GM18526 (cell line): ENCODE measurements around the gene GBE1.

Source experiments
- POLR2A ChIP-seq: IDR thresholded peaks from 3 replicates; pipeline ENCODE4 v1.6.1; 2011; ENCODE audit not compliant: insufficient read length; ENCODE audit errors: extremely low read depth

Gene GBE1

GRCh38 chr3:81761904-81762580 is 597 bp upstream of the GBE1 start:
- TF ChIP-seq POLR2A: no peak

- no peak for TF ChIP-seq POLR2A
These were observed 1.2 kb downstream of the GBE1 start for GRCh38 chr3:81760215-81760614.

GRCh38 chr3:81758275-81758674 is 3.2 kb downstream of the GBE1 start:
- no peak for TF ChIP-seq POLR2A

DNA sequence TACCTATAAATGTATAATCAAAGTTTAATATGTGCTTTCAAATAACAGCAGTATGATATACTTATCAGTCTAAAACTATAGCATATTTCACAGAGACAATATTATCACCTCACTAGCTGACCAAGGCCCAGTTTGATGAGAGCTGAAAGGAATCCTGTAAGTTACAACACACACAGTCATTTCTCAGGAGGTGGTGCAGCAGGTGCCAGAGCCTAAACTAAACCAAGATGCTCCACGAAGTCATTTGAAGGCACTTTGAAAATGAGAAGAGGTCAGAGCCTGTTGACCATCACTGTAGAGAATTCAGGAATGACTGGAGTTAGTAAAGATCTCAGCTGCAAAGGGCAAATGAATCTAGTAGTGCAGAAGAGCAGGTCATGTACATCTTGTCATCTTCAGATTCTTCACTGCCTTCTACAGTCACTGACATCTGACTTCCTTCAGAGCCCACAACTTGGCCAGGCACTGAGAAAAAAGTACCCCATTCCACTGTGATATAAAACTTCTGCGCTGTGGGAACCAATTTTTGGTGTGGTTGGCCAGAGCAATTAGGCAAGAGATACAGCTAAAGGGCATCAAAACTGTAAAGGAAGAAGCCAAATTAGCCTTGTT is 7.9 kb downstream of the GBE1 start:
- TF ChIP-seq POLR2A: no peak

DNA sequence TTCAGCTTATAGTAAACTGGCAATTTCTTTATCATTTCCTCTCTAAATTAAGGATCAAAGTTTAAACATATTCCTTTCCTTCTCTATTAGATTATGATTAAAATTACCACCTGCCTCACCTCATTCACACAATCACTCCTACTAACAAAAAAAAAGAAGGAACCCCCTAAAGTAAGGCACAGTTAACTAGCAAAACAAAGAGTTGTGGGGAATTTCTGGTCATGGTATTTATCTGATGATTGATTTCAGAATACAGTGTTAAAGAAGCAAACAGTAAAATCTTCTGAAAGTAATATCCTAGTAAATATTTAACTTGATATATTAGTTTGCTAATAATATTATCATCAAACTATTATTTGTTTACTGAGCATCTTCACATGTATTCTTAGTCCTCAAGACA is 8.8 kb downstream of the GBE1 start:
- no peak for TF ChIP-seq POLR2A

- no peak for TF ChIP-seq POLR2A
These were observed 12.2 kb downstream of the GBE1 start for GRCh38 chr3:81749265-81749664.

DNA sequence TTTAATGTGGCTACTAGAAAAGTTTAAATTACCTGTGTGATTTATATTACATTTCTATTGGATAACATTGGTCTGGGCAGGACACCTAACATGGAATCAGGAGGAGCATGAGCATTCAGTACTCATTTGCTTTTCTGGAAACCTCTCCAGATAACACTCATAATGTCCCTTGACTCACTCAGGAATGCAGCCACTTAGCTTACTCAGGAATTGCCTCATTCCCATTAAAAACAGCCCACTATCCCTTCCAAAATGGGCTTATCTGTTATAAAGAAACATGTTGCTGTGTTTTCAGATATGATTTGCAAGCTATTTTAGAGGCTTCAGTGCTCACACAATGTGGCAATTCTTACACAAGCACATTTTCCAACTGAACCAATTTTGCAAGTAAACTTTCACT is 17.1 kb downstream of the GBE1 start:
- no peak for TF ChIP-seq POLR2A

DNA sequence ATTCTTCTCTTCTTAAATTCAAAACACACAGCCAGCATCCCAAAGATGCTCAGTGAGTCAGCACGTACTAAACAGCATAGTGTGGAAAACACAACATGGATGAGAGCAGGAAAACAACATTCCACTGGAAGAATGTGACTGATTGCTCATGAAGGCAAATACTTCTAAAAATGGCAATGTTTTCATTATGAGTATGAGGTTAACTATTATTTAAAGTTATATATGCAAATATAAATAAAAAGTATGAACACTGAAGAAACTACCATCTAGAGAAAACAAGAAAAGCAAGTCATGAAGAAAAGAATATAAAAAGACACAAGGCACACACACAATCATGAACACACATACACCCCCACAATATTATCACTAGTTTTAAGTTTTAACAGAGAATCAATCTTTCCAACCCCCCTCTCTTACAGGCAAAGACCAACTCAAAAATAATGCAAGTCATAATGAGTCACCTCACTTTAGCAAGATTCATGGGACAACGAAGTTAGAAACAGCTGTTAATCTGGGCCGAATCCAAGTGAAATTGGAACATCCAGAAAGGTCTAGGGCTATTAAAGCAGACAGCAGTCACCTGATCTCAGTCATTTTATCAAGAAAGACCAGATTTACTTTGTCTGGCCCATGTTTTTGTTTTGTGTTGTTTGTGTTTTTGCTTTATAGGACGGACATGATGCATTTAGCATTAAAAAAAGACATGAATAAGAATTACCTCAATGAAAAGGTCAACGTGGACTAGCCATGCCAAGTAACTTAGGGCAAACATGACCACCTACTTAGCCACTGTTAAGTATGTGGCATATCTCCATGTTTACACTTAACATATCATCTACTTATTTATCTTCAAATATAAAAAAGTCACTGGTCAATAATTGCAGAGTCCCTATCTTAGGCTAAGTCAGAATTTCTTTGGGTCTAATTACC is 18.1 kb downstream of the GBE1 start:
- no peak for TF ChIP-seq POLR2A

GRCh38 chr3:81742581-81742980 is 18.9 kb downstream of the GBE1 start:
- TF ChIP-seq POLR2A: no peak

- TF ChIP-seq POLR2A: no peak
These were observed 20.2 kb downstream of the GBE1 start for GRCh38 chr3:81741216-81741615.

GRCh38 chr3:81740731-81741130 is 20.7 kb downstream of the GBE1 start:
- no peak for TF ChIP-seq POLR2A

- no peak for TF ChIP-seq POLR2A
These were observed 26.1 kb downstream of the GBE1 start for GRCh38 chr3:81735334-81735733.

- no peak for TF ChIP-seq POLR2A
These were observed 26.7 kb downstream of the GBE1 start for GRCh38 chr3:81734742-81735141.

DNA sequence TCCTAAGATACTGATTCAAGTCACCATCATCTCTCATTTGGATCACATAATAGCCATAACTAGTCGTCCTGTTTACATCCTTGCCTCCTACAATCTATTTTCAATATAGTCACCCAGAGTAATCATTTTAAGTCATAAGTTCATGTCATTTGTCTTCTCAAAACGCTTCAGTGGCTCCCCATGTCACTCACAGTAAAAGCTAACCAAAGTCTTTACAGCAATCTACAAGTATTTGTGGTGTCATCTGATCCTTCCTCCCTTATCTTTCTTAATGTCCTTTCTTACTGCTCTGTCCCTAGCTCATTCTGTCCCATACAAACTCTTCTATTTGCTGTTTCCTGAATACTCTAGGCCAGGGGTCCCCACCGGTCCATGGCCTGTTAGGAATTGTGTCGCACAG is 28.8 kb downstream of the GBE1 start:
- no peak for TF ChIP-seq POLR2A

DNA sequence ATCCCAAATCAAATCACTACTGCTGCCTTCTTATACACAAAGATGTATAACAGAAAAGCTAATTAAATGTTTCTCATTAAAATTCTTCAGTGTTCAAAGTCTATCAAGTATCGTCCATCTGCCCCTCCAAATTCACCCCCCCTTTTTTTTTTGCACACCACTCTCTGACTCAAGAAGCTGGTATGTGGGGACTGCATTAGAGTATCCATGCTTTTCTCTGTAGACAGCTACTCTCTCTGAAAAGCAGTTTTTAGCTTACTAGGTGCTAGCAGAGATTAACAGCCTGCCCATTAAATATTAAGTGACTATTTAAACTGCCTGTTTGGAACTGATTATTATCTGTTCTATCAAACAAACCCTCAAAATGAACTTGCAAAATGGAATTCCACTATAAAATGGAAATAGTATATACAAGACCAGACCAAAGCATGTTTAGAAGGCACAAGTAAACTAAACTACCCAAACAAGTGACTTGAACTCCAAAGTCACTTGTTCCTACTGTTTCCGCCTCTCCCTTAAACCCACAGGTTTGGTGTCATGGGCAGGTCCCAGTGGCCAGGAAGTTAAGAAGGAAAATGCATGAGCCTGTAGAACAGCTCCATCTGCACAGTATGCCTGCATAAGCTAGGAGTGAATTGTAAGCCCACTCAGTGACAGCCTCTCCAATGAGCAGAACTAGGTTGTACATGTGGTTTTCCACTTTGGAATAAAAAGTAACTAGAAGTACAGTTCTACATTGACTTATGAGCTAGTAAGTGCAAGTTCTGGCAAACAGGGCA is 32.5 kb downstream of the GBE1 start:
- TF ChIP-seq POLR2A: no peak
